ENCODE results near the gene TXNDC17.

Gene TXNDC17

GRCh38 chr17:6666077-6666521, 25.2 kb downstream of the TXNDC17 start:
- DNase-seq, result peak; percentile 39

DNA sequence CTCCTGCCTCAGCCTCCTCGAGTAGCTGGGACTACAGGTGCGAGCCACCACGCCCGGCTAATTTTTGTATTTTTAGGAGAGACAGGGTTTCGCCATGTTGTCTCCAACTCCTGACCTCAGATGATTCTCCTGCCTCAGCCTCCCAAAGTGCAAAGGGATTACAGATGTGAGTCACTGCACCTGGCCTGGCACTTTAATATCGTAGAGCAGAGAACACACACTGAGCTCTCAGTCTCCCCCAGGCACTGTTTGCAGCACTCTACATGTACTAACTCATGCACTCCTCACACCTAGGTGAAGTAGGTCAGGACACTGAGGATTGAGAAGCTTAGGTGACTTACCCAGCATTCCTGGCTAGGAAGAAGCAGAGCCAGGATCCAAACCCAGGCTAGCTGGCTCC, 25.7 kb downstream of the TXNDC17 start:
- DNase-seq, result no peak

DNA sequence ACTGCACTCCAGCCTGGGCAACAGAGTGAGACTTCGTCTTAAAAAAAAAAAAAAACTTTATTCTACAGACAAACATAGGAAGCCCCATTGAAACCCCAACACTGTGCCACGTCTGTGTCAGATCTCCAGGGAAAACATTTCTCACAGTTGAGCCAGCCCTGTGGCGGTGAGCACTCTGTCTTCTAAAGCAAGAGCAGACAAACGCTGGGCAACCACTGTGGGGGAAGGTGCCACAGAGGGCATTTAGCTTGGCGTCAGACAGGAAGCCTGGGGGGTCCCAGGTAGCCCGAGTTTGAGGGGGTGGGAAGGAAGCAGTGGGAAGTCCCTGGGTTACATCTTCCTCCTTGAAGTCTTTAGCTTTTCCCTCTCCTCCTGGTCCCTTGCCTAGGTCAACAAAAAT, 26.7 kb downstream of the TXNDC17 start:
- no peak for DNase-seq

DNA sequence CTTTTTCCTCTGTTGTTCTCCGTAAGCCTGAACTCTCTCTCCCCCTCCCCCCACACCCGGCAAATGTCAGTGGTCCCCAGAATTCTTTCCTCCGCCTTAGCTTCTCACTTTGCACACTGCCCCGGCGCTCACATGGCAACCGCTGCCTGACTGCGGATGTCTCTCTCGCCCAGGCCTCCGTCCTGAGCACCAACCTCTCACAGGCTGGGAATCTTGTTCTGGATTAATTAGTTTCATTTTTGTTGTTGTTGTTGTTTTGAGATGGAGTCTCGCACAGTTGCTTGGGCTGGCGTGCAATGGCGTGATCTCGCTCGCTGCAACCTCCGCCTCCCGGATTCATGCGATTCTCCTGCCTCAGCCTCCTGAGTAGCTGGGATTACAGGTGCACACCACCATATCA, 27.4 kb downstream of the TXNDC17 start:
- no peak for DNase-seq

DNA sequence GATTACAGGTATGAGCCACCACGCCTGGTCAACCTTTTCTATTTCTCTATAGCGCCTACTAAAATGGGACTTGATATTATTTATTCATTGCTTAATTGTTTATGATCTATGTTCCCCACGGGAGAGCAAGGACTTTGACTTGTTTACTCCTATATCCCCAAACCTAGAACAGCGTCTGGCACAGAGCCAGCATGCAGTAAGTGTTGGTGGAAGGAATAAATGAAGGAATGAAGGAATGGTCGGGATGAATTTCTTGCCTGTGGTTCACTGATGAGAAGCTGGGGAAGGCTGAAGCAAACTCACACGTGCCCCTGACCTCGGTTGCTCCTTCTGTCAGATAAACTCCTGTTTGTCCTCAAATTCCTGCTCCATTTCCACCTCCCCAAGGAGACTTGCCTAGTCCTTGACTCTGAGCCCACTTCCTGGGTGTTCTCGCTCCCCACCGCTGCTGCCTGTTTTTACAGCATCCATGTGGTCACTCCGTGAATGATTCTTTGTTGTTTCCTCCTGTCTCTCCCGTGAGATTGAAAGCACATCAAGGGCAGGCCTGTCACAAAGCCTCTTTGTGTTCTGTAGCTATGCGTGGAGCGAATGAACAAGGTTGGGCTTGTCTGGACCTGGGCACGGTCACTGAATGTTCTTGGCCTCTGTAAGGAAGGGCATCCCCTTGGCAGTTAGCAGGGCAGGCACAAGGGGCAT, 28.0 kb downstream of the TXNDC17 start:
- no peak for DNase-seq

- no peak for DNase-seq
These were observed 28.8 kb downstream of the TXNDC17 start for GRCh38 chr17:6669479-6670212.

GRCh38 chr17:6670571-6670970, 29.7 kb downstream of the TXNDC17 start:
- DNase-seq, result no peak

GRCh38 chr17:6670999-6671398, 30.1 kb downstream of the TXNDC17 start:
- no peak for DNase-seq

- no peak for DNase-seq
These were observed 30.6 kb downstream of the TXNDC17 start for GRCh38 chr17:6671431-6671830.

GRCh38 chr17:6674586-6674985, 33.7 kb downstream of the TXNDC17 start:
- DNase-seq, result no peak

GRCh38 chr17:6675201-6675825, 34.5 kb downstream of the TXNDC17 start:
- no peak for DNase-seq

- no peak for DNase-seq
These were observed 35.9 kb downstream of the TXNDC17 start for GRCh38 chr17:6676802-6677157.

DNA sequence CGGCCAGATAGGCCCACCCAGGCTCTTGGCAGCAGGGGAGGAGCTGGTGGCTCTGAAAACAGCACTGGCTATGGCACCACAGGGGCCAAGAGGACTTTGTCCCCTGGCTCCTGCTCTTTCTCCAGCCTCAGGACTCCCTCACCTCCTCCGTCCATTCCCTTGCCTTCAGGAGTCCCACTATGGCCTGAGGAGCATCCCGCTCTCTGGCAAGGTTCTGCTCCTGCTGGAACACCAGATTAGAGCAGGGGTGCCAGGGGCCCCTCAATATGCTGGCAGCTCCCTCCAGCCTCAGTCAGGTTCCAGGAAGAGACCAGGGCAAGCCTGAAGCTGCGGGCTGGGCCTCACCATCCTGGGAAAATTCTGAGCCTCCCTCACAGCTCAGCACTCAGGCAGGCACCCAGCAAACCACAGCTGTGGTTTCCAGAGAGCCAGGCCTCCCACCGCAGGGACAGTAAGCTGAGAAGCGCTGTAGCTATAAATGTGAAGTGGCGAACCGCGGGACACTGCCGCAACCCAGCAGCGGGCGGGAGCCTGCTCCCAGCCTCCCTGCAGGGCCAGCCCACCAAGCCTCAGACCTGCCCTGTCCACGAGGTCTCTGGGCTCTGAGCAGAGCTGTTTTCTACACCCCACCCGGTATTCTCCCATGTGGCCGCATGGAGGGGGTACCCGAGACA, 36.4 kb downstream of the TXNDC17 start:
- DNase-seq, result no peak

DNA sequence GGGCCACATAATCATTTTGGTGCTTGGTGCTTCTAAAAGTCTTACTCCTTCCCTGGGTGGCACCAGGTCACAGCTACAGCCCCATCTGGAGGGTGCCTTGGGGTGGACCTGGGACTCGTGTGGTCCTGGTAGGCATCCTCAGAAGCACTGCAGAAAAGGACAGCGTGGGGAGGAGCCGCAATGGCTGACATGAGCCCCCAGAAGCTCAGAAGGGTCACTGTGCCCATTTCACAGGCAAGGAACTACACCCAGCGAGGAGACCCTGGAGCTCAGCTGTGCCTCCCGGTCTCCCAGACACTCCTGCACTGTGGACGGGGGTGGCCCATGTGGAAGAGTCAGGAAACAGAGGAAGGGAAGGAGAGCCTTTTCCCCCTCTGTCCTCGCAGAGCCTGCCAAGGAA, 37.1 kb downstream of the TXNDC17 start:
- DNase-seq, result no peak

DNA sequence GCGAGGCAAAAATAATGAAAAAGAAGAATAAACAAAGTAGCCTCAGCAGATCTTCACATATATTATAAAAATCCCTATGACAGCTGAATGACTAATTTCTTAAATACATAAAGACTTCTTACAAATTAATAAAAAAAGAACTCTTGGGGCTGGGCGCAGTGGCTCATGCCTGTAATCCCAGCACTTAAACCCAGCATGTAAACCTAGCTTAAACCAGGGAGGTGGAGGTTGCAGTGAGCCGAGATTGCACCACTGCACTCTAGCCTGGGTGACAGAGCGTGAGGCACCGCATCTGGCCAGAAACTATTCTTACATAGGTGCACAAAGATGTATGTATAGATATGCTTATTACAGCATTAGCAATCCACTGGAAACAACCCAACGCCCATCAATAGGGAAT, 38.4 kb downstream of the TXNDC17 start:
- no peak for DNase-seq

DNA sequence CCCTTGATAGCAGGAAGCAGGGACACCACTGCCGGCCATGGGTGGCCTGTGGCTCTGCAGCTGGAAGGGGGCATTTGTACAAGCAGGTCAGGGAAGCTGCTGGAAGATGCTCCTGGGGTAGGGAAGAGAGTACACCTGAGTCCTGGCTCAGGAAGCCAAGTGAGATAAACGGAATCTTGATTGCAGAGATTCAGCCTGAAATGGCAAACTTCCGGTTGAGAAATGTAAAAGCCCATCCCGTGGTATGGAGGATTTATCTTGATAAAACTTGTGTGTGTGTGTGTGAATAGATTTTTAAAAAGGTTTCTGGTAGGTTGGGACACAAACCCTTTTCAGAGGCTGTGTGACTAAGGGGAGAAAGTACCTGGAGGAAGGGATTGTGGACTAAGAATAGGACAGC, 40.3 kb downstream of the TXNDC17 start:
- DNase-seq, result no peak

DNA sequence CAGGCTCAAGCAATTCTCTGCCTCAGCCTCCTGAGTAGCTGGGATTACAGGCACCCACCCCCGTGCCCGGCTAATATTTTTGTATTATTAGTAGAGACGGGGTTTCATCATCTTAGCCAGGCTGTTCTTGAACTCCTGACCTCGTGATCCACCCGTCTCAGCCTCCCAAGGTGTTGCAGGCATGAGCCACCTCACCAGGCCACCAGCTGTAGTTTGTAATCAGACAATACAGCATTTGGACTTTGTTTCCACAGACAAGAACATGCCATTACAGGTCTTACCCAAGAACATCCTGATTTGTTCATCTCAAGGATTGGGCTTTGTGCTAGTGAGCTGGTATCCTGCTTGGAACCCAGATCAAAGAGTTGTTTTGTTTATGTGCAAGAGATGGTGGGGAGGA, 40.8 kb downstream of the TXNDC17 start:
- no peak for DNase-seq

DNA sequence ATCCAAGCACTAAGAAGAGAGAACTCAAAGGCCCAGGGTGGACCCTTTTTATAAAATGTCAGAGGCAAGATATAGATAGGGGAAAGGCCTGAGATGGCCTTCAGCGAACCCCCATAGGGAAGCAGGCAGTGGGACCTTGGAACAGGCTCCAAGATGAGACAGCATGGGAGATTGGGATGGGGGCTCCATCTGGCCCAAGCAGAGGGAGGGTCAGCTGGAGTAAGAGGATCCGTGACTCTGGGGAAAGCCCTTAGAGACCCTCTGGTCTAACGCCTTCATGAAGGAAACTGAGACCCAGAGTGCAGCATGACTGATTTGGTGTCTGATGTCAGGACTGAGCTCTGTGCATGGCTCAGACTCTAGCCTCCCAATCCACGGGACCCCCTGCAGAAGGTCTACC, 41.5 kb downstream of the TXNDC17 start:
- no peak for DNase-seq

DNA sequence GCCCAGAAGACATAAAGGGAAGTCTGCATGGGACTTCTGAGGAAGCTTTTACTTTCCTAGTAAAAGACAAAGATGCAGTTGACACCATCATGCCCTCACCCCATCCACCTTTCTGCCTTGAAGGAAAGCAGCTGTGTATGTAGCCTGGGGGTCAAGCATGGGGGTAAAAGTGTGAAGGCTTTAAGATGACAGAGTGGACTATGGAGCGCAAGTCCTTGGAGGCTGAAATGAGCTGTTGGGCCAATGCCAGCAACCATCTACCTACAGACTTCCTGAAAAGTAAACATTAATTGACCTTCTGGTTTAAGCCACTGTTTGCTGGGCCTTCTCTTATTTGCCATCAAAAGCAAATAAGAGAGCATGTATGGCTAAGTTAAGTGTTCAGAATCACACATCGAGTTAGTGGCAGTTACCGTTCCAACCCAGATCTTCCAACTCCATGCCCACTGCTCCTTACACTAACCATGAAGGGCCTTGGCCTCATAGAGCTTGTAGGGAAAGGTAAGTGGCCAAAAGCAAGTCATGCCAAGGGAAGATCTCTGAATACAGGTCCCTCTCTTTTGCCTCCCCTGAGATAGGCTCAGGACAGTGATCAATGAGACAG, 42.3 kb downstream of the TXNDC17 start:
- DNase-seq, result no peak

DNA sequence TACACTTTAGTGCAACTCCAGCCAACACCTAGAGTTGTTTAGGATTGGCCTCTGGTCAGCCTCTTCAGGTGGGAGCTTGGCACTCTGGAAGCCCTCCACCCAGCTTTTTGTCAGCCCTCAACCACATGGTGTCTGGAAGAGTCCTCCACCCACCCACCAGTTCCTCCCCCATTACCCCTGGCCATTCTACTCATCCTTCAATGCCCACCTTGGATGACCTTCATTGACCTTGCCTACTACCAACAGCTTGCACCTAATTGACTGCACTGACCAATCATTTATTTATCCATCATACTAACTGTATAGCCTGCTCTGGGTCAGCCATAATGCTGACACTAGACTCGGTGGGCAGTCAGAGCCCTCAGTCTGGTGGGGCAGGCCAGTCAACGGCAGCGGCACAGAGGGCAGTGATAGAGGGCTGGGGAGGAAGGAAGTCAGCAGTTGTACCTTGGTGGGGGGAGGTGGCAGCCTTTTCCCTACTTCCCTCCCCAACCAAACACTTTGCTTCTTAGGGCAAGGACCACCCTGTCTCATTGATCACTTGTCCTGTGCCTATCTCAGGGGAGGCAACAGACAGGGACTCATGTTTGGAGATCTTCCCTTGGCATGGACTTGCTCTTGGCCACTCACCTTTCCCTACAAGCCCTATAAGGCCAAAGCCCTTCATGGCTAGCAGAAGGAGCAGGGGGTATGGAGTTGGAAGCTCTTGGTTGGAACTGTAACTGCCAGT, 43.0 kb downstream of the TXNDC17 start:
- DNase-seq, result no peak

GRCh38 chr17:6684460-6684783, 43.6 kb downstream of the TXNDC17 start:
- DNase-seq, result no peak

GRCh38 chr17:6684881-6685767, 44.3 kb downstream of the TXNDC17 start:
- DNase-seq, result no peak

Data from NCI-H1694 treated with DMSO at 0.1 percent for 48 hours (cell line).